NCI-H2171 (cell line): Measurements from ENCODE around the gene PDZK1.
"Not testable (repeated sequence)": the region's sequence is repeated elsewhere in the genome, so short reads cannot be mapped to it uniquely, and the experiment has no call there.

ENCODE experiments used
- DNase-seq: peaks from one replicate; lab custom pipeline; 2025; lab: John Stamatoyannopoulos, UW

The PDZK1 gene

DNA sequence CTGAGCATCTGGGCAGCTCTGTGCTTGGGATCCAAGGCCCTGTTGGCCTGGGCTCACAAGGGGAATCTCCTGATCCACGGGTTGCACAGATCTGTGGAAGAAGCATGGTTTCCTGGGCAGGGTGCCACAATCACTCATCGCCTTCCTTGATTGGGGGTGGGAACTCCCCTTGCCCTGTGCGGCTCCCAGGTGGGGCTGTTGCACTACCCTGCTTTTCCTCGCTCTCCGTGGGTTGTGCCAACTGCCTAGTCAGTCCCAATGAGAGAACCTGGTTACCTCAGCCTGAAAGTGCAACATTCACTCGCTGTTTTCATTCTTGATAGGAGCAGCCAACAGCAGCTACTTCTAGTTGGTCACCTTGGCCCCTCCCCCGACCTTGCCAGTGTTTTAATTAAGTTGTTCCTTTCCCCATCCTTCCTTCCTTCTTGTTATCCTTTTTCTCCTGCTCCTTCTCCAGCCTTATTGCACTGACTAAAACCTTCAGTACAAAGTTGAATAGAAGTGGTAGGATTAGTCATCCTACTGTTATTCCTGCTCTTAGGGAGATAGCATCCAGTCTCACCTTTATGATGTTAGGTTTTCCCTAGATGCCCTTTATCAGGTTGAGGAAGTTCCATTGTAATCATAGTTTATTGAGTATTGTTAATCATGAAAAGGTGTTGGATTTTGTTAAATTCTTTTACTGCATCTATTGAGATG lies 50.8 kb downstream of the PDZK1 start:
- not testable (repeated sequence) for DNase-seq

DNA sequence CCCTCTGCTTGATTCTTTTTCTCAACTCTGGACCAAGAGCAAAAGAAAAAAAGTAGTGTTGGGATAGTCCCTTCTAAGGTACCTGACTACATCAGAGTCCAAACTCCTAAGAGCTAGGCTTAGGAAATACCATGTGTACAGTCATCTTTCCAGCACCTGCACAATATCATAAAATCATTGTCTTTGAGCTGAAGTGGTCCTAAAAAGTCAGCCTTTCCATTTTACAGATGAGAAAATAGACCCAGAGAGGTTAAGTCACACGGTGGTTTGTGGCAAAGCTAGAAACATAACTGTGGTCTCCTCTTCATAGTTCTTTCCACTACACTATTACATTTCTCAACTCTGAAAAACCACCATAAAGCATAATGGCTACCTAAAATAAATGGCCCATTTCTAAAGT lies 63.2 kb downstream of the PDZK1 start:
- not testable (repeated sequence) for DNase-seq

DNA sequence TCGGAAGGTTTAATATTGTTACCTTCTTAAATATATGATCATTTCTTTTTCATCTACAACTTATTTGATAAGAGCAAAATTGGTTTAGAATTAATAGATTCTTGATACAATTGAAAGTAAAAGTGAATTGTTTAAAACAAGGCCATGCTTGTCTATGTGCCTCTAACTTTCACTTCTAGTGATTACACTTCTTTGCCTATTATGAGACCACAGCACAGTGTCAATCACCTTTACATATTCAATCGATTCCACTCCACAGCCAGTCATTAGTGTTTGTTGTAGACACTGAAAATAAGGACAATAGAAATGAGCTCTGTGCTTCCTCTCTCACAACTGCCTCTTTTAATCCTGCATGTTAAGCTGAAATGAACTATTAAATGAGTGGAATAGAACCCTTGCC lies 65.3 kb downstream of the PDZK1 start:
- not testable (repeated sequence) for DNase-seq

DNA sequence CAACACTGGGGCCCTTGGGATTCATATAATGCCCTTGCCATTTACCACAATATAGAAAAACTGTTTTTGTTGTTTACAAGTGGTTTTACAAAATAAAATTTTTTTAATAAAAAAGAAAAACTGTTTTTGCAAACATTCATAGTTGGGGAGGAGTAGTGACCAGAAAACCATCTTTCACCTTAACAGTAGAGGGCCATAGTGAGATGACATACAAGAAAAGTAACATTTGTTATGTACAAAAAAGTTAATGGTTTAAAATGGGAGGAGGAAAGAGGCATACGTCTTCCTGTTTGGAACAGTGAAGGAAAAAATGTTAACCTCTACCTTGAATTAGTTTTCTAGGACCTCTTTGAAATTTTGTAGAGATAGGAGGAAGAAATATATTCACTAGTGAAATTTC lies 70.9 kb downstream of the PDZK1 start:
- DNase-seq, result not testable (repeated sequence)

DNA sequence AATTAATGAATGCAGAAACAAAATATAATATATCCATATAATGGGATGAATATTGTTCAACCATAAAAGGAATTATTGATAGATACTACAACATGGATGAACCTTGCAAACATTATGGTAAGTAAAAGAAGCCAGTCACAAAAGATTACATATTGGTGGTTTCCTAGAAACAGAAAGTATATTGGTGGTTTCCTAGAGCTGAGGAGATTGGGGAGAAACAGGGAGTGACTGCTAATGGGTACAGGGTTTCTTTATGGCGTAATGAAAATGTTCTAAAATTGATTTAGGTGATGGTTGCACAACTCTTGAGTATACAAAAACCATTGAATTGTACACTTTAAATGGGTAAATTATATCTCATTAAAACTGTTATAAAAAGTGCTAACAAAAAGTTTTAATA lies 85.0 kb downstream of the PDZK1 start:
- not testable (repeated sequence) for DNase-seq
